HepG2 (cell line): ENCODE data around the gene KIR2DL1.
"Not testable (repeated sequence)": the region's sequence is repeated elsewhere in the genome, so short reads cannot be mapped to it uniquely, and the experiment has no call there.

Experiments used
- JUNB ChIP-seq: sonication (generic); formaldehyde crosslinking; IDR thresholded peaks from 2 replicates; pipeline ENCODE4 v1.8.0; 2022; ENCODE audit warnings: missing genetic modification reagents, mild to moderate bottlenecking, borderline replicate concordance
- NFRKB ChIP-seq: fragments of 450-650 bp; IDR thresholded peaks from 2 replicates; pipeline ENCODE4 v1.6.1; 2017
- RBFOX2 ChIP-seq: fragments of 200-400 bp; formaldehyde crosslinking; IDR thresholded peaks from 2 replicates; pipeline ENCODE4 v1.6.1; 2017; ENCODE audit warnings: low read depth, mild to moderate bottlenecking, low read length
- STAG1 ChIP-seq: sonication (generic); formaldehyde crosslinking; IDR thresholded peaks from 2 replicates; pipeline ENCODE4 v1.4.0; 2020; ENCODE audit warnings: missing genetic modification reagents
- TOE1 ChIP-seq: sonication (generic); formaldehyde crosslinking; IDR thresholded peaks from 2 replicates; pipeline ENCODE4 v1.4.0; 2020; ENCODE audit warnings: mild to moderate bottlenecking, missing genetic modification reagents
- ZNF558 ChIP-seq: sonication (generic); formaldehyde crosslinking; IDR thresholded peaks from 2 replicates; pipeline ENCODE4 v1.9.0; 2022; ENCODE audit warnings: mild to moderate bottlenecking, missing genetic modification reagents, borderline replicate concordance
- TF ChIP-seq, protein P1 (sequence below): sonication (generic); formaldehyde crosslinking; IDR thresholded peaks from 2 replicates; pipeline ENCODE4 v1.5.0; 2020; ENCODE audit warnings: mild to moderate bottlenecking, missing genetic modification reagents, moderate library complexity
- TF ChIP-seq, protein P2 (sequence below): sonication (generic); formaldehyde crosslinking; IDR thresholded peaks from 2 replicates; pipeline ENCODE4 v1.4.0; 2020; ENCODE audit warnings: missing genetic modification reagents, mild to moderate bottlenecking, borderline replicate concordance
- TF ChIP-seq, protein P3 (sequence below): IDR thresholded peaks from 2 replicates; pipeline ENCODE4 v1.6.1; 2012; ENCODE audit warnings: inconsistent platforms
- TF ChIP-seq, protein P4 (sequence below): sonication (generic); formaldehyde crosslinking; IDR thresholded peaks from 2 replicates; pipeline ENCODE4 v1.4.0; 2020; ENCODE audit warnings: missing genetic modification reagents
- TF ChIP-seq, protein P5 (sequence below), 2 experiments: sonication (generic) in 1 of 2; formaldehyde crosslinking in 1 of 2; IDR thresholded peaks; 2 replicates each; pipeline versions ENCODE4 v1.6.1 to v1.9.0; 2014 to 2022; ENCODE audit warnings: antibody characterized with exemption in 1 of 2, borderline replicate concordance in 1 of 2, inconsistent platforms in 1 of 2, low read depth in 1 of 2, missing genetic modification reagents in 1 of 2

DNA sequence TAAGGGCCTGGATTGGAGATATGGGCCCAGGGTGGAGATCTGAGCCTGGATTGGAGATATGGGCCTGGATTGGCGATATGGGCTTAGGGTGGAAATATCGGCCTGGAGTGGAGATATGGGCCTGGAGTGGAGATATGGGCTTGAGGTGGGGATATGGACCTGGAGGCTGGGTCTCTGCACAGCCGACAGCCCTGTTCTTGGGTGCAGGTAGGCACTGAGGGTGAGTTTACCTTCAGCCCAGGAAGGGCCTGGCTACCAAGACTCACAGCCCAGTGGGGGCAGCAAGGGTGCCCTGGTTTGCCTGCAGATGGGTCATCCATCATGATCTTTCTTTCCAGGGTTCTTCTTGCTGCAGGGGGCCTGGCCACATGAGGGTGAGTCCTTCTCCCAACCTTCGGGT lies 918 bp downstream of the KIR2DL1 start:
- TF ChIP-seq, protein P1, sequence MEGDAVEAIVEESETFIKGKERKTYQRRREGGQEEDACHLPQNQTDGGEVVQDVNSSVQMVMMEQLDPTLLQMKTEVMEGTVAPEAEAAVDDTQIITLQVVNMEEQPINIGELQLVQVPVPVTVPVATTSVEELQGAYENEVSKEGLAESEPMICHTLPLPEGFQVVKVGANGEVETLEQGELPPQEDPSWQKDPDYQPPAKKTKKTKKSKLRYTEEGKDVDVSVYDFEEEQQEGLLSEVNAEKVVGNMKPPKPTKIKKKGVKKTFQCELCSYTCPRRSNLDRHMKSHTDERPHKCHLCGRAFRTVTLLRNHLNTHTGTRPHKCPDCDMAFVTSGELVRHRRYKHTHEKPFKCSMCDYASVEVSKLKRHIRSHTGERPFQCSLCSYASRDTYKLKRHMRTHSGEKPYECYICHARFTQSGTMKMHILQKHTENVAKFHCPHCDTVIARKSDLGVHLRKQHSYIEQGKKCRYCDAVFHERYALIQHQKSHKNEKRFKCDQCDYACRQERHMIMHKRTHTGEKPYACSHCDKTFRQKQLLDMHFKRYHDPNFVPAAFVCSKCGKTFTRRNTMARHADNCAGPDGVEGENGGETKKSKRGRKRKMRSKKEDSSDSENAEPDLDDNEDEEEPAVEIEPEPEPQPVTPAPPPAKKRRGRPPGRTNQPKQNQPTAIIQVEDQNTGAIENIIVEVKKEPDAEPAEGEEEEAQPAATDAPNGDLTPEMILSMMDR (CRISPR knock-in tag) = not testable (repeated sequence)
- TF ChIP-seq STAG1 (CRISPR knock-in tag); NFRKB; TOE1 (CRISPR knock-in tag); ZNF558 (CRISPR knock-in tag); JUNB (CRISPR knock-in tag); RBFOX2: not testable (repeated sequence)
- TF ChIP-seq, protein P2, sequence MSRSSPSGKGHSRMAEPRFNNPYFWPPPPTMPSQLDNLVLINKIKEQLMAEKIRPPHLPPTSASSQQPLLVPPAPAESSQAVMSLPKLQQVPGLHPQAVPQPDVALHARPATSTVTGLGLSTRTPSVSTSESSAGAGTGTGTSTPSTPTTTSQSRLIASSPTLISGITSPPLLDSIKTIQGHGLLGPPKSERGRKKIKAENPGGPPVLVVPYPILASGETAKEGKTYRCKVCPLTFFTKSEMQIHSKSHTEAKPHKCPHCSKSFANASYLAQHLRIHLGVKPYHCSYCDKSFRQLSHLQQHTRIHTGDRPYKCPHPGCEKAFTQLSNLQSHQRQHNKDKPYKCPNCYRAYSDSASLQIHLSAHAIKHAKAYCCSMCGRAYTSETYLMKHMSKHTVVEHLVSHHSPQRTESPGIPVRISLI (CRISPR knock-in tag) = not testable (repeated sequence)
- TF ChIP-seq, protein P3, sequence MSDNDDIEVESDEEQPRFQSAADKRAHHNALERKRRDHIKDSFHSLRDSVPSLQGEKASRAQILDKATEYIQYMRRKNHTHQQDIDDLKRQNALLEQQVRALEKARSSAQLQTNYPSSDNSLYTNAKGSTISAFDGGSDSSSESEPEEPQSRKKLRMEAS = not testable (repeated sequence)
- TF ChIP-seq, protein P4, sequence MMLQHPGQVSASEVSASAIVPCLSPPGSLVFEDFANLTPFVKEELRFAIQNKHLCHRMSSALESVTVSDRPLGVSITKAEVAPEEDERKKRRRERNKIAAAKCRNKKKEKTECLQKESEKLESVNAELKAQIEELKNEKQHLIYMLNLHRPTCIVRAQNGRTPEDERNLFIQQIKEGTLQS (CRISPR knock-in tag) = not testable (repeated sequence)
- TF ChIP-seq, protein P5, sequence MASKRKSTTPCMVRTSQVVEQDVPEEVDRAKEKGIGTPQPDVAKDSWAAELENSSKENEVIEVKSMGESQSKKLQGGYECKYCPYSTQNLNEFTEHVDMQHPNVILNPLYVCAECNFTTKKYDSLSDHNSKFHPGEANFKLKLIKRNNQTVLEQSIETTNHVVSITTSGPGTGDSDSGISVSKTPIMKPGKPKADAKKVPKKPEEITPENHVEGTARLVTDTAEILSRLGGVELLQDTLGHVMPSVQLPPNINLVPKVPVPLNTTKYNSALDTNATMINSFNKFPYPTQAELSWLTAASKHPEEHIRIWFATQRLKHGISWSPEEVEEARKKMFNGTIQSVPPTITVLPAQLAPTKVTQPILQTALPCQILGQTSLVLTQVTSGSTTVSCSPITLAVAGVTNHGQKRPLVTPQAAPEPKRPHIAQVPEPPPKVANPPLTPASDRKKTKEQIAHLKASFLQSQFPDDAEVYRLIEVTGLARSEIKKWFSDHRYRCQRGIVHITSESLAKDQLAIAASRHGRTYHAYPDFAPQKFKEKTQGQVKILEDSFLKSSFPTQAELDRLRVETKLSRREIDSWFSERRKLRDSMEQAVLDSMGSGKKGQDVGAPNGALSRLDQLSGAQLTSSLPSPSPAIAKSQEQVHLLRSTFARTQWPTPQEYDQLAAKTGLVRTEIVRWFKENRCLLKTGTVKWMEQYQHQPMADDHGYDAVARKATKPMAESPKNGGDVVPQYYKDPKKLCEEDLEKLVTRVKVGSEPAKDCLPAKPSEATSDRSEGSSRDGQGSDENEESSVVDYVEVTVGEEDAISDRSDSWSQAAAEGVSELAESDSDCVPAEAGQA (IDR thresholded peaks at IDR 0.05; ENCODE audit: low read depth) = not testable (repeated sequence)
- TF ChIP-seq, protein P5 (CRISPR knock-in tag; IDR thresholded peaks at IDR 0.05; ENCODE audit: borderline replicate concordance) = not testable (repeated sequence)
